CD4-positive, alpha-beta T cell treated with Interferon alpha-2 for 1 hour (primary cell): ENCODE results near the gene ISOC1.
A peak's percentile ranks its signal among the peaks of the same experiment; 100 is the strongest.

Experiments
- DNase-seq, 2 donors: peaks; one replicate each; pipeline ENCODE4 v3.0.0-alpha.2; 2020 to 2022

The ISOC1 gene

DNA sequence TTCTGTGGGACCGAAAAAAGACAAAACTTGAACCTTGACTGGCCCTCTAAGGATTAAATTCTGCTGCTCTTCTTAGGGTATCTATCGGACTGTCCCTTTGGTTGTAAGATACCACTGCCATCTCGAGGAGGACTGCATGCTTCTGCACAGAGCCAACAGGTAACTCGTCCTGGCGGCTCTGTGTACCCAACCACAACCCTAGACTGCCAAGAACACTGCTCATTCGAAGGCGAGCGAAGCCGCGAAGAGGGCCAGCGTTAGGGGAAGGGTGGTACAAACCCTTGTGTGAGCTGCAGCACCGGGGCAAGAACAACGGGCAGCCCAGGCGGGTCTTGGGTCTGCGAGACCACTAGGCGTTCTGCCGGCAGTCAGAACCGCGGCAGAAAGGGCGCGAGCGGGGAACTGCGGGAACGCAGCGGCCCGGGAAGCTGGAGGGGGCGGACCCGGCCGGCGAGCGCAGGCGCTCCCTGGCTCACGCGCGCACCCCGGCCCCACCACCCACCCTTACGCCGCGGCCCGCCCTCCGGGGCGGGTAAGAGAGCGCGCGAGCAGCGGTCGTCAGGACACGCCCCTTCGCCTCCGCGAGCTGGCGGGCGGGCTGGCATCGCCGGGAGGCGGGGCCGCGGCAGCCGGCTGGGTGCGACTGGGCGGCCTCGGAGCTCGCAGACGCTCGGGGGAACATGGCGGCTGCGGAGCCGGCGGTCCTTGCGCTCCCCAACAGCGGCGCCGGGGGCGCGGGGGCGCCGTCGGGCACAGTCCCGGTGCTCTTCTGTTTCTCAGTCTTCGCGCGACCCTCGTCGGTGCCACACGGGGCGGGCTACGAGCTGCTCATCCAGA lies at the start of gene ISOC1:
Gene ISOC1, plus strand, starts transcription at position 663 of the 837 bp plus-strand sequence. Its CDS starts 18 bp downstream, at position 681.
- DNase-seq = peak; percentile 89 to 93

DNA sequence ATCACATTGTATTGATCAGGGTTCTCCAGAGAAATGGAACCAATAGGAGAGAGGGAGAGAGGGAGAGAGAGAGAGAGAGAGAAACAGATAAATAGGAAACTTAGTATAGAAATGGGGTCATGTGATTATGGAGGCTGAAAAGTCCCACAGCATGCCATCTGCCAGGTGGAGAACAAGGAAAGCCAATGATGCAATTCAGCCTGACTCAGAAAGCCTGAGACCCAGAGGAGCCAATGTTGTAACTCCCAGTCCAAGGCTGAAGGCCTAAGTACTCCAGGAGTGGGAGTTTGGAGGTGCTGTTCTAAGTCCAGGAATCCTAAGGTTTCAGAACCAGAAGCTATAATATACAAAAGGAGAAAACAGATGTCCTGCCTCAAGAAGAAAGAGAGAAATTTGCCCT lies 48.4 kb upstream of the ISOC1 start:
- no peak for DNase-seq

DNA sequence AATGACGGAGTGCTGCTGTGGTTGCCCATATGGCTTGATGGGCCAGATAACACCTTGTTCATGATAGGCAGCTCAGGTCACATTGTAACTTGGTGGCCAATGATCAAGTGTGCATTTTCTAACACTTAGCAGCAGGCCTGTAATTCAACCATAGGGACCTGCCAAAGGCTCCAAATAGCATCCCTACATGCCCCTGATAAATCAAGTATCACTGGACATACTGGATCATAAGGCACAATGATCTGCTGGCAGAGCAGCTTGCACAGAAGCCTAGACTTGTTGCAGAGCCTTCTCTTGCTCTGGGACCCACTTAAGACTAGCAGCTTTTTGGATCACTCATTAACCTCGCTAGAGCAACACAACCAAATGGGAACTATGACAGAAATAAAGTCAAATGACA lies 46.0 kb upstream of the ISOC1 start:
- no peak for DNase-seq

DNA sequence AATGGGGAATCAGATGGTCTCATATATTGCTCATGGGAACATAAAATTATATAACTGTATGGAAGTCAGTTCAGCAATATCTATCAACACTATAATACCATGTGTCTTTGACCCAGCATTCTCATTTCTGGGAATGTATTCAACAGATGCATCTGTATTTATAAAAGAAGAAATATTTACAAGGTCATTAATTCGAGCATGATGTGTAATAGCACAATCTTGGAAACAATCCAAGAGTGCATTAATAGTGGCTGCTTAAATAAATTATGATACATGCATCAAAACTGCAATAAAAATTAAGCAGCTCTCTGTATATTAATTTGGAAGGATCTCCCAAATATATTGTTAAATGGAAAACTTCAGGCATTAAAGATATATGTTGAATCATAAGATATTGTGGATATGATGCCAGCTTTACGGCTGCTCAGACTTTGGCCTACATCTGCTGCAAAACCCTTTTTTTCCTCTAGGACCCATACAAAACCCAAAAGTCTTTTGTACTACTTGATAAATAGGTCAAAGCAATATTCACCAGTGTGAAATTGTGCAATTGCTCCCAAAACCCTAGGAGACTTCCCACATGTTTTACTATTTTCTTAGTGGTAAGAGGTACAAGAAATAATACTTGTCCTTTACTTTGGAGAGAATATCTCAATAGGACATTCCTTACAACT lies 45.3 kb upstream of the ISOC1 start:
- no peak for DNase-seq

DNA sequence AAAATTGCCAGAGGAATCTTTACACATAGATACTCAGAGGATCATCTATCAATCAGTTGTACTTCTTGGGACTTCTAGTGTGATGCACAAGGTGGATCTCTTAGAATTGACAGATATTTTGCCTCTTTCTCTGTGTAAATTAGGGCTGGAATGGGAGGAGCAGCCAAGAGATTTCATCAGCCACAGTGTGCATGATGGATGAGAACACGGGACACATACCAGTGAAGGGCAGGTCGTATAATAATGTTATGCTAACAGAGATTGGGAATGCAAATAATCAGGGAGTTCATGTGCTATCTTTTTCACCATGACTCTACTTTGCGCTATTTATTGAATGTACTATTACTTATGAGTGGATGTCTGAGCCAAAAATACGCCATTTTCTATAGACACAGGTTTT lies 43.3 kb upstream of the ISOC1 start:
- no peak for DNase-seq

DNA sequence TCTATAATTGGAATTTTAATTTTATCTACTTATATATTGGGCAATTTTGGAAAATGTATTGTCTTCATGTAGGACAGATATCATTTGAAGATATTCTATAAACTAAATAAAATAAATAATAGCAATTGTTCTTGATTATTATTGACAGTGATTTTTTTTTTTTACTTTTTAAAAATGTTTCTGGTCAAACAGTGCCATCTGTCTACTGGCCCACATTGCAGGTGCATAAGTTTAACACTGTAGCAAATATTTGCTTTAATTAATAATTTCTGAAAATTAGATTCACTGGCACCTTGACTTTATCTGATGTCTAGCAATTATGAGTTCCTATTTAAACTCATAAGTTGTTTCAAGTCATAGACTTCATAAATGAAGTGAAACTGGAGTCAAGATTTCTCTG lies 41.1 kb upstream of the ISOC1 start:
- no peak for DNase-seq

DNA sequence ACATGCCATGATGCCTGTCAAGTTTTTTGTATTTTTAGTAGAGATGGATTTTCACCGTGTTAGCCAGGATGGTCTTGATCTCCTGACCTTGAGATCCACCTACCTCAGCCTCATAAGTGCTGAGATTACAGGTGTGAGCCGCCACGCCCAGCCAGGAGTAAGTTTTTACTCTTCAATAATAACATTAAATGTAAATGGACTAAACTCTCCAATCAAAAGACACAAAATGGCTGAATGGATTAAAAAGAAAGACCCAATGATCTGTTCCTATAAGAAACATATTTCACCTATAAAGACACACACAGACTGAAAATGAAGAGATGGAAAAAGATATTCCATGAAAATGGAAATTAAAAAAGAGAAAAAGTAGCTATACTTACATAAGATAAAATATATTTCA lies 37.2 kb upstream of the ISOC1 start:
- DNase-seq = no peak

DNA sequence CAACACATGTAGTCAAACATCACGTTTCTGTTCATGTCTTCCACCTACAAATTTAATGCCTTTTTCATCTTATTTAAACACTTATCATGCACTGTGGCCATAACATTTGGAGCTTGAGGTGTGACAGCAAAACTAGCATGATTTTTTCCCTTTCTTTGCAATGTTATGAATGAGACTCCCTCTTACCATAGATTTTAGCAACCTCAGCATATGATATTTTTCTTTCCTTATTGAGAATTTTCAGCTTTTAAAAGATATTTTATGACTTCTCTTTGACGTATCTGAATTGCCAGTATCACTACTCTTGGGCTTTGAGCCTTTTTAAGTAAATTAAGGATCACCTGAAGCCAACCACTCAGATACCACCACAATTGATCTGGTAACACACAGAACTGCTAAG lies 32.7 kb upstream of the ISOC1 start:
- no peak for DNase-seq

DNA sequence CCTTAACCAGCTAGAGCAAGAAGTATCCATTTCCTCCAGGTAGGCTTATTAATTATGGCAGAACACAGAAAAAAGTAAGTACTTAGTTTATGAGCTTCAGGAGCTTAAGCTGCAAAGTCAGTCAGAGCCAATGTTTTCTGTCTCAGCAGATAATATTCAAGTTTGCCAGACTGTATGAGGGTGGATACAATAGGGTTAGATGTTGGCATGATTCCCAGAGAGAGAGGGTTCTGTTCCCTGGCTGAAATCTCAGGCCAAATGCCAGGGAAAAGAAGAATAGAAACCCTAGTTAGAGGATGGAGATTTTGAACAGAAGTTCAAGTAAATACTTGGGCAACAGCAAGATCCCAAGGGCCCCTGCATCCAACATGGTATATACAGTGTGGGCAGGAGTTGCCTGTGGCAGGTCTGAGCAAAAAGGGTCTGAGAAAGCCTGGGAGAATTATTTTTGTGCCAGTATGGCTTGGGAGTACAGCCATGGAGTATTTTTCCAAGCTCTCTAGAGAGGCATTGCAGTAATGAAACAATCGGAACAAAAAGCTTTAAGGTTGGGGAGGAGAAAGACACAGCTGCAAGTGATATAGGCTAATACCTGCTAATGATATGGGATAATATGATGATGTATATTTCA lies 31.0 kb upstream of the ISOC1 start:
- no peak for DNase-seq

DNA sequence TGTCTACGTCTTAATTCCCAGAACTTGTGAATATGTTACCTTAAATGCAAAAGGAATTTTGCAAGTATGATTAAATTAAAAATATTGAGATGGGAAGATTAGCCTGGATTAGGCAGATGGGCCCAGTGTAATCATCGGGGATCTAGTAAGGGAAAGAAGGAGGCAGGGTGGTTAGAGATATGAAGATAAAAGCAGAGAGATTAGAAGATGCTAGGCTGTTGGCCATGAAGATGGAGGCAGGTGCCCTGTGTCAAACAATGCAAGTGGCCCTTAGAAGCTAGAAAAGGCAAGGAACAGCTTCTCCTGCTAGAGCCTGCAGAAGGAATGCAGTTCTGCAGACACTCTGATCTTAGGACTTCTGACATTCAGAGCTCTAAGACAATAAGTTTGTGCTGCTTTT lies 28.8 kb upstream of the ISOC1 start:
- DNase-seq = no peak

DNA sequence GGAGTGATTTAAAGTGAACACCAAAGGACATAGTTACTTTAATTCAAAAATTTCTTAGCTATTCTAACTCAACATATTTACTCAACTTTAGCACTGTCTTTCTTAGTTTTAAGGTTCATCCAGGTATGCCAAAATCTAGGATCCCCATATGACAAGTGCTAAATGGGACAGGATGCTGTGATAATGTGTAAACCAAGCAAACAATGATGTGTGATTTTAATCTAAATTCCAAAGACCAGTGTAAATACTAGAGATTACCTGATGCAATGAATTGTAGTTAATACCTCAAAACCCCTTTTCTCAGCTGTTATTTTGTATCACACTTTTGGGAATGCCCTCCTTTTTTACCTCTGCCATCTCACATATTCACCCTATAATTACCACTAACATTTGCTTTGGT lies 26.8 kb upstream of the ISOC1 start:
- no peak for DNase-seq

DNA sequence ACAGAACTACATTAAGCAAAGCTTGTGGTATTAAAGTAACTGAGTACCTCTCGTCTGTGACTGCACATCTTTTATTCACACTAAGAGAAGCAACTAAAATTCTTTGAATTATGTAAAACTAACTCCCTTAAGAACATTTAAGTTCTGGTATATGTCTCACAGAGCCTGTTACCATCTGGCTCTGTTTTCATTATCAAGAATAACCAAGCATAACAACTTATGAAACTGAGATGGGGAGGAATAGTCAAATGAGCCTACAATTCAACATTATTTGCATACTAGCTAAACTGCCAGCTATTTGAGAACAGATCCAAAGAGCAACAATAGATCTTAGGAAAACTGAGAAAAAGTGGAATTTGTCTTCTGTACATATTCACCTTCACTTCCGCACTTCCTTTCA lies 25.3 kb upstream of the ISOC1 start:
- DNase-seq = no peak

DNA sequence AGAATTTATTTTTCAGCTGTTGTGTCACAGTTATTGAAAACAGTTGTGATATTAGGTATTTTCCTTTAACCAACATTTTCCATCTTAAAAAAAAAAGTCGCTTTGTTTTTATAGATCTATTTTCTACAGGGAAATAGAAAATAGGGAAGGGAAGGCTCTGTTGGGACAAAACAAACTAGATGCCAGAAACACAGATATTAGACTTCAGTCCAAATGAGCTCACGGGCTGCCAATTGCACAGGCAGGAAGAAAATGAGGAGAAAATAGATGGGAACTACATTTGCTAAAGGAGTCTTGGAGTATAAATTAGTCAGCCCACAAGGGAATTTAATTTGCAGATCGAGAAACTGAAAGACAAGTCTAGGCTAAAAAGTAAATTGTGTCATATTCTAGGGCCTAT lies 21.4 kb upstream of the ISOC1 start:
- DNase-seq = no peak

DNA sequence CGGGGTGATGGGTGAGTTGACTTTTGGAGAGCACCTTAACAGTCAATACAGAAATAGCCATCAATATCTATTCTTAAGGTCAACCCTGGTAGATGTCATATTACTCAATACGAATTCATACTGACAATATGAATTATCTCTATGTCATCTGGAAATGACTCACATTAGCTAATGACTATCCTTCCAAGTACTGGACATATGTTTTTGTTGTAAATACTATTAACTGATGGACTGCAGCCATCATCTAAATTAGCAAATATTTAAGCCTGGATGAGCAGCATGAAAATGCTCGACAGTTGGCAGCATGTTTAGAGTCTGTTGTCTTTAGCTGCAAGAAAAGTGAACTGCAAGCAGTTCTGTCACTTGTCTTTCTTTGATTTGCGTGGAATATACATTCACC lies 19.6 kb upstream of the ISOC1 start:
- no peak for DNase-seq

DNA sequence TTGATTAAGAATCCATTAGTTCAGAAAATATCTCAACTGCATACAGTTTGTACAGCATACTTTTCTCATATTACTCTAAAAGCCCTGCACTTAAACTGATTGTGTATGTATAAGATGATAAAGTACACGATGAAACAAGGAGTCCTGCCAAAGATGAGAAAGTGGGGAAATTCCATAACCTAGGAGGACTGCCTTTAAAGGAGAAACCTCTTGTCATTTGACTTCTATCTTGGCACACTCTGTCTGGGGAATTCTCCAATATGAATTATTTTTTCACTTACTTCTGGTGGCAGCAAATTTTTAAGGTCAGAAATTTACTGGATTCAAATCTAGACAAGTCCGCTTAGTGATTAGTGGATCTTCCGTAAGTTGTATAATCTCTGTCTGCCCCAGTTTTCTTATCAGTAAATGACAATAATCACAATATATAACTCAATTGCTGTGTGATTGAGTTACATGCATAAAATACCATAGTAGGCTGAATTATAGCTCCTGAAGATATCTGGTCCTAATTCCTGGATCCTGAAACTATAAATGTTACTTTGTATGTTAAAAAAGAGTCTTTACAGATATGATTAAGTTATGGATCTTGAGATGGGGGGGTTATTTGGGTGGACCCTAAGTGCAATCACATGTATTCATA lies 17.0 kb upstream of the ISOC1 start:
- DNase-seq = no peak

DNA sequence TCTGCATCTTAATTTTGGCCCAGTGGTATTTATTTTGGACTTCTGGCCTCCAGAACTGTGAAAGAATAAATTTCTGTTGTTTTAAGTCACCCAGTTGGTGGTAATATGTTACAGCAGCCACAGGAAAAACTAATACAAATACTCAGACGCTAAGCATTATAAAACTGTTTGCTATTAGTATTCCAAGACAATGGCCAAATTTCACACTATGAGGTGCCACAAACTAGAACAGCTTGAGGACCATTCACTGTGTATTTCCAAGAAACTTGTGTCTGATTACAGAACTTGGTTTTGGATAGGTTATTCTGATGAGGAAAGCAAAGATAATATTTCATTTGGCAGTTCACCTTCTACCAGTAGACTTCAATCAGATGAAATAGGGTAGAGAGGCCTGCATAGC lies 16.3 kb upstream of the ISOC1 start:
- no peak for DNase-seq

DNA sequence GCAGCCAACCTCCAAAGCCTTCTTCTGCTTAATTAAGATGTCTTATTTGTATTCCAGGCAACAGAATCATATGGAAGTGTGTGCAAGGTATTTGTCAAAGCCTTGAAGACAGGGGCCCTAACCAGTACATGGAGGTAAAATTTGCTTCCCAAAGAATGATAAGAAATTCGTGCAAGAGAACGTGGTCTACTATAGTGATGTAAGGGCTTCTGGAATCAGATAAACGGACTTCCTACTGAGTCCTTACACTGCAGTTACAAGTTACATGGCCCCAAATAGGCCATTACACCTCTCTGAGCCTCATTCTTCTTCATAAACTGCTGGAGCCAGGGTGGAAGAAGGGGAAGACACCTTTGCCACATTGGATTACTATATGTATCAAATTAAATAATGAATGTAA lies 15.9 kb upstream of the ISOC1 start:
- no peak for DNase-seq

DNA sequence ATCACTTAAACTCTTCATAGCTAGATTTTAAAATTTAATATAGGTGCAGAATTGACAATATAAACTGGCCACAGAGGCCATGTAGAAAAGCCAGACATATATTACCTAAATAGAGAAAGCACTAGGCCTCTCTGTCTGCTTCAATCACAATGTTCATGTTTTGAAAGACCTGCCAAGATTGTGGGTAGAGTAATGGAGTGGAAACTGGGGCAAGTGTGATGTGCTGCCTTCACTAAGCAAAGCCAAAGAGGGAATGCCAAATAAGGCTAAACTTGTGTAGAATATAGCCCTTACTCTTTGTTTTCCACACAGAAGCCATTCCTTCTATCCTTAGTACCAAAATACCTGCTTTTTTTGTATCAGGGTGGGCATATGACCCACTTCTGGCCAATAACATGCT lies 15.1 kb upstream of the ISOC1 start:
- DNase-seq = no peak

DNA sequence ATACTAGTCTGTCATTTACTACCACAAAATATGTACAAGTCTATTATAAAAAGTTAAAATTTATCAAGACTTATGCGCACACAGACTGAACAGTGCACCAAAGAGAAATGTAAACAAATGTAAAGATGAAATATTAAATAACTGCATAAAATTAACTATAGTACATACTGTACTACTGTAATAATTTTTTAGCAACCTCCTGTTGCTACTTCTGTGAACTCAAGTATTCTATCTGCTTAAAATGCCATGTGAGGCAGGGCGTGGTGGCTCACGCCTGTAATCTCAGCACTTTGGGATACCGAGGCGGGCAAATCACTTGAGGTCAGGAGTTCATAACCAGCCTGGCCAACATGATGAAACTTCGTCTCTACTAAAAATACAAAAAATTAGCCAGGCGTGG lies 13.8 kb upstream of the ISOC1 start:
- no peak for DNase-seq

DNA sequence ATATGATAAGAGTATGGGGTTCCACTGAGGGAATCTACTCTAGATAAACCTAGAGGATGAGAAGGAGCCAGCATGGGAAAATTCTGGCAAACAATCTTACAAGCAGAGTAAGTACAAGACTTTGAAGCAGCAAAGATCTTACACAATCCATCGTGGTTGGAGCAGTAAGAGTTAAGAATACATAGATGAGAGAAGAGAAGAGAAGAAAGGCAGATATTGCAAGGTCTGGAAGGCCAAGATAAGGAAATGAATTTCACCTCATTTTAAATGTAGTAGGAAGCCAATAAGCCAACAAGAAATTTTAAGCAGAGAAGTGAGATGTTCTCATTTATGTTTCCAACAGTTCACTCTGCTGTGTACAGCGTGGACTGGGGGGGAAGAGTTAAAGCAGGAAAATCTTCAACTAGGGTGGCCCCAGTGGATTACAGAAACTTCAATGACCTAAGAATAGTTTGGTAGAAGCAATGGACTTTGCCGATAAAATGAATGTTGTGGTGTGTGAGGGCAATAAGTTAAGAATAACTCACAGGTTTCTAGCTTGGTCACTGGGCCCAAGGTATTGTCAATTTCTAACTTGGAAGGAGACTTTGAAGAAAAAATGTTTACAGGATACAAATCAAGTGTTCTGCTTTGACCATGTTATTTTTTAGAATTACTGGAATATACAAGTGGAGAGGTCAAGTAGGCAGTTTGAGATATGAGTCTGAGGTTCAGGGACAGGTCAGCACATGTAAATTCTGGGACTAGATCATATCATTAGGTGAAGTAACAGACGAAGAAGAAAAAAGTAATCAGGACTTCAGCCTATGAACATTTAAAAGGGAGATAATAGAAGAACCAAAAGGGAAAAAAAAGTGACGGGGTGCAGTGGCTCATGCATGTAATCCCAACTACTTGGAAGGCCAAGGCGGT lies 12.1 kb upstream of the ISOC1 start:
- no peak for DNase-seq

DNA sequence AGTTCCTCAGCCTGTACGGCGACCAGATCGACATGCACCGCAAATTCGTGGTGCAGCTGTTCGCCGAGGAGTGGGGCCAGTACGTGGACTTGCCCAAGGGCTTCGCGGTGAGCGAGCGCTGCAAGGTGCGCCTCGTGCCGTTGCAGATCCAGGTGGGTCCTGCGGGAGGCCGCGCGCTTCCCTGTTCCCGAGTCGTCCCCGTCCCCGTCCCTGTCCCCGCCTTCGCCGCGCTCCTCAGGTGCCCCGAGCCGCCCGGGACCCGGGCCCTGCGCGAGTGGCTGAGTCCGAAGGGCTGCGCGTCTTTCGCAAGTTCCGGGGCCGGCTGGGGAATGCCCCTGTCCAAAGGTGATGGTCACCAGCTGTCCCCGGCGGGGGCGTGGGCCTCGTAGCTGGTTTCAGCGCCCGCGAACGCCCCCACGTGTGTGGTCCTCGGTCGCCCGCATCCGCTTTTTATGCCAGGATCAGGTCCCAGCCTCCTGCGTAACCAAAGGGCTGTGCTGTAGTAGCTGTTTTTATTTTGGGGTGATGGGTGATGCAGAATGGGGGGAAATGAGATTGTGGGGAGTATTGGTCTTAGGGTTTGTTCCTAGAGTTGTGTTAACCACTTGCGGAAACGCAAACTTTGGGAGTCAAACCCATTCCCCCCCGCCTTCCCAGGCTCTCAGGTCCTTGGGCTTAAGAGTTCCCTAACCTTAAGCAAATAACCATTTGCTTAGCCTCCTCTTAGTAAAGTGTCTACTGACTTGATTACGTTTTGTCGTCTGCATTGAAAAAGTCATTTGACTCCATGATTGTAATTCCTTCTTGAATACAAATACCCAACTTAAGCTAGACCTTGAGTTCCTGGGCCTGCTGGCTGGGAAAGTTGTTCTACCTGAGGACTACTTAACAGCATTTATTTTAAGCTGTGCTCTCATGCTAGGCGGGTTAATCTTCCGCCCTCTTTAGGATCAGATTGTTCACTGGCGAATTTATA lies 663 bp downstream of the ISOC1 start:
- peak; percentile 32 to 57 for DNase-seq
